Measurements from ENCODE around the gene STRIT1.
A peak's percentile ranks its signal among the peaks of the same experiment; 100 is the strongest.
"Not testable (repeated sequence)": the region's sequence is repeated elsewhere in the genome, so short reads cannot be mapped to it uniquely, and the experiment has no call there.

STRIT1 gene

GRCh38 chr3:155262855-155263254 lies 30.6 kb downstream of the STRIT1 start:
- DNase-seq: not testable (repeated sequence)

- DNase-seq: no peak
These were observed 31.2 kb downstream of the STRIT1 start for GRCh38 chr3:155262295-155262694.

- peak; percentile 74 to 92 (median 84) for DNase-seq
These were observed 39.0 kb downstream of the STRIT1 start for GRCh38 chr3:155254445-155254844.

DNA sequence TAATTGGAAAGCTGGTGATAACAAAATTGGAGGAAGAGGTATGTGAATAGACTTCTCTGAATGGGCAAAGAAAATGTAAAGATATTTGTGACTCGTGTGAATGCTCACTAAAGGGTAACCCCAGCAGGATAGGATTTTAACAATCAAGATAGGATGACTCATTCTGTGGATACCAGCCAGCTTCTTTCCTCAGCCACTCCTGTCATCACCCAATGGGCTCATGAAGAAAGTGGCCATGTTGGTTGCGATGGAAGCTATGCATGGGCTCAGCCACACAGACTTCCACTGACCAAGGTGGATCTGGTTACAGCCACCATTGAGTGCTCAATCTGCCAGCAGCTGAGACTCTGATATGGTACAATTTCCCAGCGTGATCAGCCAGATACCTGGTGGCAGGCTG lies 40.9 kb downstream of the STRIT1 start:
- peak in 1 of 4 experiments; percentile 5 for DNase-seq

DNA sequence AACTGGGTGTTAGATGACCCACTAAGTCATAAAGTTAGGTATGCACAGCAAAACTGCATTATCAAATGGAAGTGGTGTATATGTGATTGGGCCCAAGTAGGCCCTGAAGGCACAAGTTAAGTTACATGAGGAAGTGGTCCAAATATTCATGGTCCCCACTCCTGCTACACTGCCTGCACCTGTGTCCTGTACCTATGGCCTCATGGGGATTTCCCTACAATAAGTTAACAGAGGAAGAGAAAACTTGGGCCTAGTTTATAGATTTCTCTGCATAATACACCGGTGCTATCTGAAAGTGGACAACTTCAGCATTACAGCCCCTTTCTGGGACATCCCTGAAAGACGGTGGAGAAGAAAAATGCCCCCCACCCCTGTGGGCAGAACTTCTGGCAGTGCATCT lies 41.5 kb downstream of the STRIT1 start:
- no peak for DNase-seq

DNA sequence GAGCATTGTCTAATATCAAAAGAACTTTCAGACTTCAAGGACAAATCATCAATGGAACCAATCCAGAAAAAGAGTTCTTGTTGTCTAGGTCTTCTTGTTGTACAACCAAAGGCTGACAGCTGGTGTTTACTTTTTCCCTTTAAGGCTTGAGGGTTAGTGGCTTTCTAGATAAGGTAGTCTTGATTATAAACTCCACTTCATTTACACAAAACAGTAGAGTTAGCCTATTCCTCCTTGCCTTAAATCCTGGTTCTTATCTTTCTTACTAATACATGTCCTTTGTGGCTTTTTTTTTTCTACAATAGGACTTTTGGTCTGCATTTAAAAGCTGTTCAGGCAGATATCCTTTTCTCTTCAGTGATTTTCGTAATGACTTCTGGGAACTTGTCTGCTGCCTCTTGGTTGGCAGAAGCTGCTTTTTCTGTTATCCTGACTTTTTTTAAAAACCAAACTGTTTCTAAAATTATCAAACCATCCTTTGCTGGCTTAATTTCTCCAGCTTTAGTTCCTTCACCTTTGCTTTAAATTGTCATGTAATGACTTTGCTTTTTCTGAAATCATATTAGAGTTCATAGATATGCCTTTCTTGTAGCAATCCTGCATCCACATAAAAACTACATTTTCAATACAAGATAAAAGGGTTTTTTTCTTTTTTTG lies 44.8 kb downstream of the STRIT1 start:
- DNase-seq: no peak

GRCh38 chr3:155244699-155245098 lies 48.8 kb downstream of the STRIT1 start:
- no peak for DNase-seq

GRCh38 chr3:155244216-155244615 lies 49.3 kb downstream of the STRIT1 start:
- DNase-seq: no peak

DNA sequence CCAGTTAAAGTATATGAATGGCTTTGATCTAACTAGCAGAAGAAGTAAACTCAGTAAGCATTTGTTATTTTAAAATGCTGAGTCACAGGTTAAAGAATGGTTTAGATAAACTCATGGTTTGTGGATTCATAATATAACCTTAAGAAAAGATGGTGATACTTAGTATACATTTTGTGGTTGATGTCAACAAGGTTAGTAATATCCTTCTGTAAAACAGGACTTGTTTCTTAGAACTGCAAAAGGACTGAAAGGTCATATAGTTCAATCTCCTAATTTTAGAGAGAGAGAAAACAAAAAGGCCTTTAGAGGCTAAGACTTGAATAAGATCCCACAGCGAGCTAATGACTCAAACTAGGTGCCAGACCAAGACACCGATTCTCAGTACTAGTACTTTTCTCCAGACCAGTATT lies 50.0 kb downstream of the STRIT1 start:
- DNase-seq: no peak

GRCh38 chr3:155242342-155242741 lies 51.1 kb downstream of the STRIT1 start:
- DNase-seq: peak in 2 of 4 experiments; percentile 18 to 31

GRCh38 chr3:155241579-155241978 lies 51.9 kb downstream of the STRIT1 start:
- DNase-seq: no peak

All from suppressor macrophage (primary cell).